GM19025 (cell line): ENCODE measurements around the gene COLGALT1.
"Not testable (repeated sequence)": the region's sequence is repeated elsewhere in the genome, so short reads cannot be mapped to it uniquely, and the experiment has no call there.

Source experiments
- ATAC-seq: cut with Tn5 transposase; IDR thresholded peaks from one replicate; pipeline ENCODE4 v1.9.1; 2021; ENCODE audit warnings: mild to moderate bottlenecking, low read depth, moderate library complexity; ENCODE audit not compliant: unreplicated experiment

The COLGALT1 gene

DNA sequence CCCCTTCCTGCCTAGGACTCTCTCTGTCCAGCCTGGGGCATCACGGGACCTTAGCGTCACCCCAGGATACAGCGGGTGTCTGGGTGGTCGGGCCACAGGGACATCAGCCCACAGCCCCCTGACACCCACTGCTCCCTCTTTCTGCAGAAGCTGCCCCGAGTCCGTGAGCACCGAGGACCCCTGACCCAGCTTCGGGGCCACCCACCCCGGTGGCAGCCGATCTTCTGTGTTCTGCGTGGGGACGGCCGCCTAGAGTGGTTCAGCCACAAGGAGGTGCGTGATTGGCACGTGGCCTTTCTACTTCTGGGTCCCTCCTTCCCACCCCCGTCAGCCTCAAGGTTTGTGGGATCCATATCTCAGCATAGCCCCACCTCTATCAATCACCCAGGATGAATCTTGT is 23.3 kb upstream of the COLGALT1 start:
- no peak for ATAC-seq

DNA sequence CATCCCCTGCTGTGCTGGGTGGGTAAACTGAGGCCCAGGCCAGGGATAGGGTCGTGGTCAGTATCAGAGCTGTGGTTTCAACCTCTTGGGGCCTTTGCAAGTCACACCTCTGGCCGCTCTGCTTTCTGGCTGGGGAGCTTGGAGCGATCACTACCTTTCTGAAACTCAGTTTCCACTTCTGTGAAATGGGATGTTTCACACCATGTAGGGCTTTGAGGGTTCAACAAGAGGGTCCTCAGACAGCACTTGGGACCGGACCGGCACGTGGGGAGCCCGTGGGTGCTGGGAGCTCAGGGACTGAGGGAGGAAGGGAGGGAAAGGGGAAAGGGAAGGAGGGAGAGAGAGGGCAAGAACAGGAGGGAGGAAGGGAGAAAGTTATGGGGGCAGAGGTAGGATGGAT is 22.9 kb upstream of the COLGALT1 start:
- no peak for ATAC-seq

DNA sequence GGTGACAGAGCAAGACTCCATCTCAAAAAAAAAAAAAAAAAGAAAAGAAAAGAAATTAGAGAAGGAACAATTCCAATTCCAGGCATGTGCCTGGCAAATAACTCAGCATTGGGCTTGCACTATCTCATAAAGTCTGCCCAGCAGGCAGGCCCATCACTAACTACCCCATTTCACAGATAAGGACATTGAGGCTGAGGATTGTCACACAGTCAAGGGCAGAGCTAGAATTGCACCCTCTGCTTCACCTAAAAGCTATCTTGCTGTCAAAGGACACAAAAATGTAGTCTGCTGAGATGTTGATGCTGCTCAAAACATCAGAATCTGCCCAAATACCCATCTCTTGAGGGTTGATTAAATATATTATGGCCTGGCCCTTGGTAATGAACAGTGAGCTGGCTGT is 20.7 kb upstream of the COLGALT1 start:
- ATAC-seq, result no peak

DNA sequence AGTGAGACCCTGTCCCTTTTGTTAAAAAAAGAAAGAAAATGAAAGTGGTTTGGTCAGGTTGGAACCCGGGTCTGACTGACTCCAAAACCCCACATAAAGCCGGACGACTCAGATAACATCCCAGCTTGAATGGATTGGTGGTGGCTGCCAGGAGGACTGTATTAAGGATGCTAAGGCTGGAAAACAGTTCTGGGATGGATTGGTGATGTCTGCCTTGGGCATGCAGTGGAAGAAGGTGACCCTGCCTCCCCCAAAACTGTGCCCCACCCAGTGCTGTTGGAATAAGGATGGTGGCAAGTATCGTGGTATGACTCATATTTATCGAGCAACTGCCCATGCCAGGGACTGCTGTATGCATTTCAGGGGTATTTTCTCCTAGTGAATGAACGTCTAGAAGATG is 18.5 kb upstream of the COLGALT1 start:
- ATAC-seq, result no peak

DNA sequence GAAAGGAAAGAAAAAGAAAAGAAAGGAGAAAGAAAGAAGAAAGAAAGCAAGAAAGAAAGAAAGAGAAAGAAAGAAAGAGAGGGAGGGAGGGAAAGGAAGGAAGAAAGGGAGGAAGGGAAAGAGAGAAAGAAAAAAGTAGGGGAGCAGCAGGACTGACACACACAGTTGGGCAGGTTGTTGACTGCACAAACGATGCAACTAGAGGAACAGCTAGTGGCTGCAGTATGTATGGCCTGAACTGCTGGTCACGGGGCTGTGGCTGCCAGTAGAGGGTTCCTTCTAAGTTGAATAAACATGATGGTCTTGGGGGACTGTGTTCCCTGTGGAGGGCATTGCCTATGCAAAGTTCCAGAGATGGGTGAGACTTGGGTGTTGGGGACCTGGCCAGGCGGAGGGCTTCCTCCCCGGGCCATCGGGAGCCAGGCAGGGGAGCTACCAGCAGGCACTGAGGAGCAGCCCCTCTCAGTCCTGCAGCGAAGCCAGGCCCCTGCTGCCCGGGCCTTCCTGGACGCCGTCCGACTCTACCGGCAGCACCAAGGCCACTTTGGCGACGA is 16.7 kb upstream of the COLGALT1 start:
- no peak for ATAC-seq

DNA sequence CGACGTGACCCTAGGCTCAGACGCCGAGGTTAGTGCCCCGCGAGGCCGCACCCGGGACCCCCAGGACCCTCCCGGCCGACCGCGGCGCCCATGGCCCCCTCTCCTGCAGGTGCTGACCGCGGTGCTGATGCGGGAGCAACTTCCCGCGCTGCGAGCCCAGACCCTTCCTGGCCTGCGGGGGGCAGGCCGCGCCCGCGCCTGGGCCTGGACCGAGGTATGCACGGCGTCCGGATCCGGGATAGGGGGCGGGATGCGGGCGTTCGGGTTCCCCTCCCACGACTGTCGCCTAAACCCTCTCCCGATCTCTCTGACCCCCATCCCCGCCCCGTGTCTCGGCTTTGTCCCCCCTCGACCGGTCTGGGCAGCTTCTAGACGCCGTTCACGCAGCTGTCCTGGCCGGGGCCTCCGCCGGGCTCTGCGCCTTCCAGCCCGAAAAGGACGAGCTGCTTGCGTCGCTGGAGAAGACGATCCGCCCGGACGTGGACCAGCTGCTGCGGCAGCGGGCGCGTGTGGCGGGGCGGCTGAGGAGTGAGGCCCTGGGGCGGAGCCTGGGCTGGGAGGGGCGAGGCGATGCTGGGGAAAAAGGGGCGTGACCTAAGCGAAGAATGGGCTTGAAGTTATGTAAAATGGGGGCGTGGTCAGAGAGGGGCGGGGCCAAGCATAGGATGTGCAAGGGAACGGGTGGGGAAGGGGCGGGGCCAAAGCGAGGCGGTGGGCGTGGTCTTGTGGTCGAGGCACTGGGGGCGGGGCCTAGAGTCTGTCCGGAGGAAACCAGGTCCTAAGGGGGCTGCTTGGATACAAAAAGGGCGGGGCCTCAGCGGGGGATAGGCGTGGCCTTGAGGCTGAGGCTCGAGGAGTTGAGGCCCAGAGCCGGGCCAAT is 16.0 kb upstream of the COLGALT1 start:
- peak; percentile 53 for ATAC-seq

DNA sequence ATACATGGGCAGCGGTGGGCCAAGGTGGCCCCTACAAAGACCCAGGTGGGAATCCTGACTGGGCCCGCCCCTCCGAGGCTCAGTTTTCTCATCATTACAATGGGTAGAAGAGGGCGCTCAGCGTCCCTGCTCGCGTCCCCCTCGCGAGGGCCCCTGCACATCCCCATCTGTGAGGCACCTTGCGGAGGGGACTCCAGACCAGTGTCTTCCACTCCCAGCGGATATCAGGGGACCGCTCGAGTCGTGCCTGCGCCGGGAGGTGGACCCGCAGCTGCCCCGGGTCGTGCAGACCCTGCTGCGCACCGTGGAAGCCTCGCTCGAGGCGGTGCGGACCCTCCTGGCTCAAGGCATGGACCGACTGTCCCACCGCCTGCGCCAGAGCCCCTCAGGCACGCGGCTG is 15.3 kb upstream of the COLGALT1 start:
- ATAC-seq, result no peak

DNA sequence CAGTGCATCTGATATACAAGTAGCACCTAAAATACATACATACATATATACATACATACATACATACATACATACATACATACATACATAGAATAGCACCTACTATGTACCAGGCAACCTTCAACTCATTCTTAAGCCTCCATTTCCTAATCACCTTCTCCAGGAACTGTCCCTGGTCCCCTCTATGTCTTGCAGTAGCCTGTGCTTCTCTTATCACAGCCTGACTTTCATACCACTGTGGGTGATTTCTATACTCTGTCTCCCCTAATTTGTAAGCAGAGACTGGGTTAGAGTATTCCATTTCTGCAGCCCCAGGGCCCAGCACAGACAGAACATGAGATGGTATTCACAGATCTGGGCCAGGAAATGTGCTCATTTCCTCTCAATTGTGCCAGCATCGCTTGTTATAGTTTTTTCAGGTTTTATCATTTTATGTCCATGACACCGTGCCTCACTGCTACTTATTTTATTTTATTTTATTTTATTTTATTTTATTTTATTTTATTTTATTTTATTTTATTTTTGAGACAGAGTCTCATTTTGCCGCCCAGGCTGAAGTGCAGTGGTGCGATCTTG is 14.2 kb upstream of the COLGALT1 start:
- ATAC-seq, result no peak

DNA sequence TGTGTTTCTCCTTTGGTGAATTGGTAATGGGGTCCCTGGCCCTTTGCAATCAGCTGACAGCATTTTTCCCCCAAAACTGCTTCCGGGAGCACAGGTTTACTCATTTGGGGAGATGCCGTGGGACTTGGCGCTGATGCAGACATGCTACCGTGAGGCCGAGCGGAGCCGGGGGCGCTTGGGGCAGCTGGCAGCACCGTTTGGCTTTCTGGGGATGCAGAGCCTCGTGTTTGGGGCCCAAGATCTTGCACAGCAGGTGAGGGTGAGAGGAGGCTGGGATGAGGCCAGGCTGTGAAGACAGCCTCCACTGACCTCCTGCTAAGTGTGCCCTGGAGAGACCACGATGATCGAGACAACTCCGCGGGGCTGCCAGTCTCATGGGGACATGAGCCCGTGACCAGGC is 13.4 kb upstream of the COLGALT1 start:
- no peak for ATAC-seq

DNA sequence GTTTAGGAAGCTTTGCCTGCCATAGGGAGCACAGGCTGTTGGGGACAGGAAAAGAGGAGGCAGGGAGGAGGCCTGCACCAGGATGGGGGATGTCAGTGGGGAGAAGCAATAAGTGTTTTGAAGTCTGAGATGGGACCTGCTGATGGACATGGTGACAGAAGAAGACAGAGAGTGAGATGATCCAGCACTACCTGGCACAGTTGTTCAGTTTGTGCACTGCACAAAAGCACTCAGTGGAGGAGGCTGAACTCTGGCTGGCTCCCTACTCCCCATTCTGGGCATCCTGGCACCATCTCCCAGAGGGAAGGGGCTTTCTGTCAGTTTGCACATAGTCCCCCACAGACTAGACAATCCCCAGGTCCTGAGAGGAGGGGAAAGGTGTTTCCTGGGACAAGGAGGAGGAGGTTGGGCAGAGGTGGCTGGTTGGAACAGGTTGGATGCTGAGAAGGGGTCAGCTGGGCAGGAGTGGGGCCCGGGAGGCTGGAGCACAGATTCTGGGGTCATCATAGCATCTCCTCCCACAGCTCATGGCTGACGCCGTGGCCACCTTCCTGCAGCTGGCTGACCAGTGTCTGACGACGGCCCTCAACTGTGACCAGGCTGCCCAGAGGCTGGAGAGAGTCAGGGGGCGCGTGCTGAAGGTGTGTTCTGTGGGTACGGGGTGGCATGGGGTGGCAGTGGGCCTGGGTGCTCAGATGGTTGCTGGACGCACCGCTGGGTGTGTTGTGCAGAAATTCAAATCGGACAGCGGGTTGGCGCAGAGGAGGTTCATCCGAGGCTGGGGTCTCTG is 12.5 kb upstream of the COLGALT1 start:
- ATAC-seq, result no peak

DNA sequence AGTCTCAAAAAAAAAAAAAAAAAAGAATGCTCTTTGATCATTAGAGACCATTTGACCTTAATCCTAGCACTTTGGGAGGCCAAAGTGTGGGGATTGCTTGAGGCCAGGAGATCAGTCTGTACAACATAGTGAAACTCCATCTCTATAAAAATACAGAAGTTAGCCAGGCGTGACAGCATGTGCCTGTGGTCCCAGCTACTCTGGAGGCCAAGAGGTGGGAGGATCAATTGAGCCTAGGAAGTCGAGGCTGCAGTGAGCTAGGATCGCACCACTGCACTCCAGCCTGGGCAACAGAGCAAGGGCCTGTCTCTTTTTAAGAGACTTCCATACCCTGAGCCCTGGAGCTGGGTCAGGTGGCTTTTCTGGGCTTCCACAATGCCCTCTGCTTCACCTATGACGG is 11.5 kb upstream of the COLGALT1 start:
- no peak for ATAC-seq

DNA sequence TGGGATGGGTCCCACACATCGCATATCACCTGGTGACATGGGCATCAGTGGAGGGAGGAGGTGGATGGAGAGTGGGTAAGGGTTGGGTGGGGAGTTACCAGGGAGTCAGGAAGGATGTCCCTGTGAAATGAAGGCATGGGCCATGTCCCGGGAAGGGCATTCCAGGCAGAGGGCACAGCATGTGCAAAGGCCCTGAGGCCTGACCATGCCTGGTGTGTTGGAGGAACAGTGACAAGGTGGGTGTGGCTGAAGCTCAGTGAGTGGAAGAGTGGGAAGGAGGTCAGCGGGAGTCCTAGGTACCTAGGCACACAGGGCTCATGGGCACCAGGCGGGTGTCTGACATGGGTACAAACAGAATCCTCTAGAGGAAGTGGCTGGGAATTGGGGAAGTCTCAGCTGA is 11.0 kb upstream of the COLGALT1 start:
- no peak for ATAC-seq

DNA sequence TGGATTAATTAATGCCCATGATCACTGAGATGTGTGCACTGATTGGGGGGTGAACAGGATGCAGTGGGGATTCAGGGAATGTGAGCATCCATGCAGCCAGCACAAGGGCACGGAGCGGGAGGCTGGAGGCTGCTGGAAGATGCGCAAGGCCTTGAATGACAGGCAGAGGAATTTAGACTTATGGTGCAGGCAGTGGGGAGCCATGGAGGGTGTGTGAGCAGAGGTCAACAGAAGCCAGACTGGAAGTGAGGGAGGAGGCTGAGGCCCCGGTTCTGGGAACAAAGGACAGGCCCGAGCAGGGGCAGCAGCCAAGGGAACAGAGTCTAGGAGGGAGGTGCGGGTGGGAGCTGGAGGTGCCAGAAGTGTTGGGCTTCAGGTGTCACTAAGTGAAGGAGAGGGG is 7.3 kb upstream of the COLGALT1 start:
- ATAC-seq, result no peak

DNA sequence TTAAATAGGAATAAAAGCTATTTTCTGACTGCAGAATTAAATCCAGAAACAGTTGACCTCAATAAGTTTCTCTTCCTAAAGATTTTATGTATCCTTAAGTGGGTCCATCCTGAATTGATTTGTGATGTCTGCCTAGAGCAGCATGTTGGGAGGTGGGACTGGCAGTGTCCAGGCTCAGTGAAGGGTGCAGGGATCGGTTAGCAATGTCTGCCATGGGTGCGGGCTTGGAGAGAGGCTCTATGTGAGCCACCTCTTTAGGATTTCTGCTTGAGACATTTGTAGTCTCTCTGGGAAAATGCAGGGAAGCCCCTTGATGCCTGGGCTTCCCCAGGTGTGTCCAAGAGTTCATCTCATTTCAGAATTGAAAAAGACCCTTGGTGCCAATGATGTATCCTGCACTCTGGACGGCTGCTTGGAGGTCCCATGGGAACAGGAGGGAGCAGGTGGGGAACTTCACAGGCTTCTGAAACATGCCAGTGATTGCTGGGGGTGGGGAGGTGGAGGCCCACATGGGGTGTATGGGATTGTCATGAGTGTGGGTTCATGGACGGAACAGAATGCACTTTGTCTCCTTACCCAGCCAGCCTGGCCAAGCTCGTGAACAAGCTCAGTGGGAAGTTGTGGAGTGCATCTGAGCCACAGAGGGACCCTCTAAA is 6.2 kb upstream of the COLGALT1 start:
- no peak for ATAC-seq

DNA sequence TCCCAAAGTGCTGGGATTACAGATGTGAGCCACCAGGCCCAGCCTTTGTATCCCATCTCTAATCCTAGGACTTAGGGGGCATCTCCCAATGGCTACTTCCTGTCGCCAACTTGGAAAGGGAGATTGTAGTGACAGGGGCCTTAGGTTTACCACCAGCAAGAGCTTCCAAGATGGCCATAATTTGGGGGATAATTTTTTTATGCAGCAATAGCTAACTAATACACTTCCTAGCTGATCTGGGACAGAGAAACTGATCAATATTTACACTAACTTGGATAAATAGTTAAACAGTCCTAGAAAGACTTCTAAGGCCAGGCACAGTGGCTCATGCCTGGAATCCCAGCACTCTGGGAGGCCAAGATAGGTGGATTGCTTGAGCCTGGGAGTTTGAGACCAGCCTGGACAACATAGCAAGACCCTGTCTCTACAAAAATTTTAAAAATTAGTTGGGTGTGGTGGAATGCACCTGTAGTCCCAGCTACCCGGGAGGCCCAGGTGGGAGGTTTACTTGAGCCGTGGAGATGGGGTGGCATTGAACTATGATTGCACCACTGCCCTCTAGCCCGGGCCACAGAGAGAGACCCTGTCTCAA is 5.3 kb upstream of the COLGALT1 start:
- ATAC-seq, result no peak

DNA sequence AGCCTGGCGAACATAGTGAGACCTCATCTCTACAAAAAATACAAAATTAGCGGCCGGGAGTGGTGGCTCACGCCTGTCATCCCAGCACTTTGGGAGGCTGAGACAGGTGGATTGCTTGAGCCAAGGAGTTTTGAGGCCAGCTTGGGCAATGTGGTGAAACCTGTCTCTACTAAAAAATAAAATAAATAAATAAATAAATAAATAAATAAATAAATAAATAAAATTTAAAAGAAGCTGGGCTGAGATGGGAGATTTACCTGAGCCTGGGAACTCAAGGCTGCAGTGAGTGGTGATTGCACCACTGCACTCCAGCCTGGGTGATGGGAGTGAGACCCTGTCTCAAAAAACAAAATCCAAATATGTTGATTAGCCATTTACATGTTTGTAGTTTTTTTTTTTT is 2.7 kb upstream of the COLGALT1 start:
- ATAC-seq, result not testable (repeated sequence)

DNA sequence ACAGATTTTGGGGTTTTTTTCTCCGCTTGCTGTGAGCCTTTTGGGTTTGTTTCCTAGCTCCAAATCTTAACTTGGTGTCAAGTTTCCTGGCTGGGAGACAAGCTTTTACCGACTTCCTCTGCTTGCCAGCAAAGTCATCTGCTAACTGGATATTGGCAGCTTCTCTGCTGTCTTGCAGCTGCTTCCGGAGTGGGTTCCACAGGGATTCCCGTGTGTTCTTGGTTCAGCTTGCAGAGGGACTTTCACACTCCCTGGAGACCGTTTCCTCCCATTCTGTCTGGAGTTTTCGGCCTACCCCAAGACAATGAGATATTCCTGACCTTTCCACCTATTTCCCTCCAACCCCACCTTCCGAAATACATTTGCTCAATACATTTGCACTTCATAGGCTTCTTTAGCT is 2.2 kb upstream of the COLGALT1 start:
- ATAC-seq, result no peak

DNA sequence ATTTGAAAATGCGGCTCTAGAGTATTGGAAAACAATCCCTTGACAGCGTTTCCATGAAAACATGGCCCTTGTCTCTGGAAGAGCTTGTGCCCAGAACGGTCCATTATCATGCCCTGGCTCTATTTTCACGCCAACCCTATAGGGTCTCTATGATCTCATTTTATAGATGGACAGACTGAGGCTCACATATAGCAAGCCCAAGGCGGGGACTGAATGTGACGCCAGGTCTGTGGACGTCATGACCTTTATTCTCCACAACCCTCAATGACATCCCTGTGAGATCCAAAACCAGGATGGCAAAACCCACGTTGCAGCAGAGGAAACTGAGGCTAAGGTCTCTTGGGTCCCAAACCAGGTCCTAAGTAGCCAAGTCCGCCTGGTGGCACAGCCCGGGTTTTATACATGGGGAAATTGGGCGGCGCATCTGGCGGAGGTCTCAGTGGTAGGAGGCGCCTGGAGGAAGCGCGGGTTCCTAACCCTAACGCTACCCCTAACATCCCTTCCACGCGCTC is 425 bp upstream of the COLGALT1 start:
- ATAC-seq, result no peak

DNA sequence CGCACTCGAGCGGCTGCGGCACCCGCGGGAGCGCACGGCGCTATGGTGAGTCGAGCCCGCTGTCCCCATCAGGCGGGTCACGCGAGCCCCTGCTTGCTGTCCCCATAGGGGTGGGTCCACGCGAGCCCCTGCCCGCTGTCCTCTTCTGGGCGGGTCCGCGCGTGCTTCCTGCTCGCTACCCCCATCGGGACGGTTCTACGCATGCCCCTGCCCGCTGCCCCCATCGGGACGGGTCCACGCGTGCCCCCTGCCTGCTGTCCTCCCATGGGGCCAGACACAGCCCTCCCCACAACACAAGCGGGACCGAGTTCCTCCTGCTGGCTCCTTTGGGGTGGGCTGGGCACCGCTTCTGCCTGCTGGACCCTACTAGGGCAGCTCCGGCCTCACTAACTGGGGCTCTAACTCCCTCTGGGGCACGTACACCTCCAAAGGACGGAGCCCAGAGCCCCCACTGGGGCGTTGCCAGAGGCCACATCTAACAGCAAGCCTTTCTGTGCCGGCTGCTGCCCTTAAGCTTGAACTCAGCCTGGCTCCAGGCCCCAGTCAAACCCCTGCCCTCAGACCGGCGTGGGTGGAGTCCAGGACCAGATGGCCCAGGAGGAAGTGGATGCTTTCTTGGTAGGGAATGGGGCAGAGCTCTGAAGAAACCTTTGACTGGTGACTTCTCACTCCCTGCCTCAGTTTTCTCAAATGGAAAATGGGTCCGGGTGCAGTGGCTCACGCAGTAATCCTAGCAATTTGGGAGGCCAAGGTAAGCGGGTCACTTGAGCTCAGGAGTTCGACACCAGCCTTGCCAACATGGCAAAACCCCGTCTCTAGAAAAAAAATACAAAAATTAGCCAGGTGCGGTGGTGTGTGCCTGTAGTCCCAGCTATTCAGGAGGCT is 722 bp downstream of the COLGALT1 start:
- no peak for ATAC-seq
